ENCODE results near the gene BORCS6. TPM values are rescaled to one million over a fixed set of nuclear protein-coding genes. Genes with fewer than 3 reads are reported as not detected.
A peak's percentile ranks its signal among the peaks of the same experiment; 100 is the strongest.

BORCS6 gene
- total and polyA plus RNA-seq, 9 of the 15 experiments (the other 6 are each of a cell fraction or from before 2014, with no cell fraction given) = 0.01 to 7.4 (median 2.3) TPM

- TF ChIP-seq BCL6 (CRISPR knock-in tag; IDR thresholded peaks at IDR 0.05) (no peak), SAFB2 (IDR thresholded peaks at IDR 0.05; ENCODE audit: borderline replicate concordance, low read depth, low read length, severe bottlenecking) (no peak), MEIS2 (IDR thresholded peaks at IDR 0.05; ENCODE audit: partially characterized antibody) (no peak), CBX5 (IDR thresholded peaks at IDR 0.05; ENCODE audit: borderline replicate concordance, low read depth) (no peak), ZNF316 (IDR thresholded peaks at IDR 0.05) (peak; percentile 1; the same call in 1 of the 2 replicates), DDX20 (tag; IDR thresholded peaks at IDR 0.05; ENCODE audit: low read depth) (no peak), FOXK1 (CRISPR knock-in tag; IDR thresholded peaks at IDR 0.05; ENCODE audit: borderline replicate concordance) (no peak), ELF4 (CRISPR knock-in tag; IDR thresholded peaks at IDR 0.05) (no peak), CGGBP1 (CRISPR knock-in tag; IDR thresholded peaks at IDR 0.05) (no peak), MXI1 (IDR thresholded peaks at IDR 0.05; ENCODE audit: low read depth, low read length) (peak; percentile 79; the same call in 1 of the 2 replicates), ZNF354B (CRISPR knock-in tag; IDR thresholded peaks at IDR 0.05) (no peak), DIDO1 (tag; IDR thresholded peaks at IDR 0.05; ENCODE audit: low read depth) (no peak), HINFP (tag; conservative IDR thresholded peaks at IDR 0.05; ENCODE audit: low read depth) (no peak), CSDE1 (IDR thresholded peaks at IDR 0.05) (no peak), ZFP1 (CRISPR knock-in tag; IDR thresholded peaks at IDR 0.05) (no peak), DPF2 (IDR thresholded peaks at IDR 0.05) (no peak; the same call in 1 of the 2 replicates), GATA2 (CRISPR knock-in tag; IDR thresholded peaks at IDR 0.05) (no peak), ID3 (CRISPR knock-in tag; IDR thresholded peaks at IDR 0.05) (no peak), ID3 (tag; IDR thresholded peaks at IDR 0.05) (peak; percentile 60; the same call in 1 of the 2 replicates), CHAMP1 (IDR thresholded peaks at IDR 0.05) (no peak), AFF4 (CRISPR knock-in tag; IDR thresholded peaks at IDR 0.05) (peak; percentile 67; the same call in 1 of the 2 replicates)
These were observed 20.2 kb upstream of the BORCS6 start, which contains the start of gene AURKB (continued) for GRCh38 chr17:8209907-8210760.
